ENCODE results near the gene BECN2.

BECN2 gene

GRCh38 chr1:241957692-241958494 is at the start of gene BECN2:
Gene BECN2 (plus strand): TSS chr1:241957767. CDS start chr1:241957767, 0 bp downstream.
- DNase-seq (ENCODE audit: low read depth in 2 of 2), result no peak

- no peak for DNase-seq (ENCODE audit: low read depth in 2 of 2)
Measured at GRCh38 chr1:241916196-241916595, 41.4 kb upstream of the BECN2 start.

- no peak for DNase-seq (ENCODE audit: low read depth in 2 of 2)
Measured at GRCh38 chr1:241917487-241917886, 40.1 kb upstream of the BECN2 start.

GRCh38 chr1:241918879-241919278 is 38.7 kb upstream of the BECN2 start:
- no peak for DNase-seq (ENCODE audit: low read depth in 2 of 2)

- DNase-seq (ENCODE audit: low read depth in 2 of 2), result no peak
Measured at GRCh38 chr1:241924080-241924808, 33.3 kb upstream of the BECN2 start.

GRCh38 chr1:241926141-241926540 is 31.4 kb upstream of the BECN2 start:
- DNase-seq (ENCODE audit: low read depth in 2 of 2), result no peak

GRCh38 chr1:241927321-241927720 is 30.2 kb upstream of the BECN2 start:
- no peak for DNase-seq (ENCODE audit: low read depth in 2 of 2)

GRCh38 chr1:241932845-241933244 is 24.7 kb upstream of the BECN2 start:
- DNase-seq (ENCODE audit: low read depth in 2 of 2), result no peak

GRCh38 chr1:241934201-241934848 is 23.2 kb upstream of the BECN2 start:
- DNase-seq (ENCODE audit: low read depth in 2 of 2), result no peak

- no peak for DNase-seq (ENCODE audit: low read depth in 2 of 2)
Measured at GRCh38 chr1:241934866-241935265, 22.7 kb upstream of the BECN2 start.

- DNase-seq (ENCODE audit: low read depth in 2 of 2), result no peak
Measured at GRCh38 chr1:241939798-241940197, 17.8 kb upstream of the BECN2 start.

GRCh38 chr1:241942738-241943137 is 14.8 kb upstream of the BECN2 start:
- DNase-seq (ENCODE audit: low read depth in 2 of 2), result no peak

GRCh38 chr1:241944300-241944699 is 13.3 kb upstream of the BECN2 start:
- no peak for DNase-seq (ENCODE audit: low read depth in 2 of 2)

- DNase-seq (ENCODE audit: low read depth in 2 of 2), result no peak
Measured at GRCh38 chr1:241947354-241947753, 10.2 kb upstream of the BECN2 start.

GRCh38 chr1:241950390-241950789 is 7.2 kb upstream of the BECN2 start:
- no peak for DNase-seq (ENCODE audit: low read depth in 2 of 2)

GRCh38 chr1:241962153-241962552 is 4.6 kb downstream of the BECN2 start:
- no peak for DNase-seq (ENCODE audit: low read depth in 2 of 2)

GRCh38 chr1:241963722-241964121 is 6.2 kb downstream of the BECN2 start:
- DNase-seq (ENCODE audit: low read depth in 2 of 2), result no peak

GRCh38 chr1:241964550-241965282 is 7.1 kb downstream of the BECN2 start:
- DNase-seq (ENCODE audit: low read depth in 2 of 2), result no peak

- DNase-seq (ENCODE audit: low read depth in 2 of 2), result no peak
Measured at GRCh38 chr1:241968611-241969010, 11.0 kb downstream of the BECN2 start.

- DNase-seq (ENCODE audit: low read depth in 2 of 2), result no peak
Measured at GRCh38 chr1:241972703-241973369, 15.3 kb downstream of the BECN2 start.

GRCh38 chr1:241976229-241976628 is 18.7 kb downstream of the BECN2 start:
- DNase-seq (ENCODE audit: low read depth in 2 of 2), result no peak

Data from stimulated activated CD8-positive, alpha-beta memory T cell treated with anti-CD3 and anti-CD28 coated beads, Interleukin-7, amount 100 ng/mL, for 1 hour (primary cell).